B cell (primary cell): ENCODE data around the gene SLC2A13. TPM values are rescaled to one million over a fixed set of nuclear protein-coding genes. Genes with fewer than 3 reads are reported as not detected.
"Not testable (repeated sequence)": the region's sequence is repeated elsewhere in the genome, so short reads cannot be mapped to it uniquely, and the experiment has no call there.

Experiments
- ATAC-seq: fragments of 200-7000 bp; cut with Tn5 transposase; one replicate; pipeline ENCODE4 v1.10.0; 2021; ENCODE audit warnings: low read depth, mild to moderate bottlenecking, moderate number of reproducible peaks, moderate library complexity
- CTCF ChIA-PET: fragments of 350-600 bp; sonication (Branson Sonifier 250); formaldehyde crosslinking; loops from one replicate; lab custom pipeline; 2021; ENCODE audit warnings: antibody characterized with exemption, inconsistent platforms; lab: Charles Lee
- POLR2A ChIA-PET: fragments of 350-600 bp; sonication (Branson Sonifier 250); formaldehyde crosslinking; loops from one replicate; lab custom pipeline; 2021; ENCODE audit warnings: antibody characterized with exemption; lab: Charles Lee
- DNase-seq: peaks from one replicate; pipeline ENCODE4 v3.0.0; 2013
- H2AFZ ChIP-seq: 2 replicates; pipeline ENCODE4 v1.6.1; 2012; ENCODE audit warnings: mild to moderate bottlenecking, low read depth, low read length; ENCODE audit not compliant: insufficient read depth, poor library complexity, severe bottlenecking
- H3K27ac ChIP-seq, 2 donors: 1 replicate in 1 of 2; 2 replicates in 1 of 2; pipeline ENCODE4 v1.5.1; 2012 to 2013; ENCODE audit warnings: low read length in 2 of 2, mild to moderate bottlenecking in 2 of 2, moderate library complexity in 1 of 2
- H3K27me3 ChIP-seq, 4 experiments: fragments of 200-600 bp in 1 of 4; sonication (generic) in 1 of 4; replicated peaks in 1 of 4; 1 replicate in 2 of 4; 2 replicates in 2 of 4; pipeline versions ENCODE4 v1.6.1 to v1.7.0; 2013 to 2016; ENCODE audit warnings: low read length in 3 of 4, mild to moderate bottlenecking in 2 of 4, mixed read lengths in 1 of 4, moderate library complexity in 1 of 4; ENCODE audit not compliant: insufficient read depth in 4 of 4, control insufficient read depth in 3 of 4; ENCODE audit errors: control extremely low read depth in 1 of 4
- H3K36me3 ChIP-seq, 2 experiments: replicated peaks in 1 of 2; 1 replicate in 1 of 2; 2 replicates in 1 of 2; pipeline versions ENCODE4 v1.6.1 to v1.7.1; 2013; ENCODE audit warnings: low read length in 1 of 2; ENCODE audit not compliant: insufficient read depth in 2 of 2, control insufficient read depth in 1 of 2; ENCODE audit errors: control extremely low read depth in 1 of 2, extremely low read depth in 1 of 2
- H3K4me1 ChIP-seq, 2 donors: fragments of 200-600 bp in 1 of 2; sonication (generic) in 1 of 2; 1 replicate in 1 of 2; 2 replicates in 1 of 2; pipeline versions ENCODE4 v1.5.1 to v1.6.1; 2013 to 2017; ENCODE audit warnings: low read length in 2 of 2; ENCODE audit not compliant: control insufficient read depth in 2 of 2, insufficient read depth in 2 of 2
- H3K4me2 ChIP-seq: replicated peaks from 2 replicates; pipeline ENCODE3; 2012; ENCODE audit warnings: mild to moderate bottlenecking, low read depth, low read length; ENCODE audit not compliant: poor library complexity, severe bottlenecking
- H3K4me3 ChIP-seq, 5 experiments: fragments of 200-600 bp in 1 of 5; sonication (generic) in 1 of 5; 1 replicate in 3 of 5; 2 replicates in 2 of 5; pipeline versions ENCODE4 v1.5.1 to v1.7.0; 2011 to 2016; ENCODE audit warnings: low read length in 4 of 5, mild to moderate bottlenecking in 4 of 5, low read depth in 2 of 5, control low read depth in 1 of 5, moderate library complexity in 1 of 5; ENCODE audit not compliant: insufficient read depth in 1 of 5; ENCODE audit errors: control extremely low read depth in 1 of 5, extremely low read depth in 1 of 5
- H3K79me2 ChIP-seq: fragments of 200-600 bp; sonication (generic); one replicate; pipeline ENCODE4 v1.6.0; 2016; ENCODE audit warnings: low read length; ENCODE audit not compliant: control insufficient read depth, insufficient read depth
- H3K9ac ChIP-seq: fragments of 200-600 bp; sonication (generic); 2 replicates; pipeline ENCODE4 v1.6.1; 2017; ENCODE audit warnings: mild to moderate bottlenecking, low read length, moderate library complexity
- H3K9me3 ChIP-seq, 3 donors: one replicate each; pipeline versions ENCODE4 v1.6.1 to v1.7.1; 2013; ENCODE audit warnings: low read length in 2 of 3; ENCODE audit not compliant: control insufficient read depth in 2 of 3, insufficient read depth in 1 of 3; ENCODE audit errors: control extremely low read depth in 1 of 3
- H4K20me1 ChIP-seq: 2 replicates; pipeline ENCODE4 v1.6.0; 2012; ENCODE audit warnings: mild to moderate bottlenecking, low read length; ENCODE audit not compliant: insufficient read depth, control insufficient read depth, poor library complexity, severe bottlenecking
- H3K27ac Mint-ChIP-seq: one replicate; pipeline ENCODE4 v1.8.0; 2021; ENCODE audit warnings: mixed read lengths
- H3K27me3 Mint-ChIP-seq: one replicate; pipeline ENCODE4 v1.8.0; 2021; ENCODE audit warnings: mixed read lengths
- H3K4me1 Mint-ChIP-seq: one replicate; pipeline ENCODE4 v1.8.0; 2021; ENCODE audit warnings: mixed read lengths
- H3K4me3 Mint-ChIP-seq: one replicate; pipeline ENCODE4 v1.8.0; 2021; ENCODE audit warnings: mixed read lengths
- H3K9me3 Mint-ChIP-seq: one replicate; pipeline ENCODE4 v1.8.0; 2022; ENCODE audit warnings: mixed read lengths; ENCODE audit not compliant: insufficient read depth
- CTCF ChIP-seq: fragments of 200-600 bp; IDR thresholded peaks from one replicate; pipeline ENCODE4 v1.8.0; 2022; ENCODE audit warnings: antibody characterized with exemption, mild to moderate bottlenecking
- EZH2 ChIP-seq: IDR thresholded peaks from 2 replicates; pipeline ENCODE4 v1.6.1; 2012; ENCODE audit warnings: borderline replicate concordance, low read depth, mild to moderate bottlenecking, moderate library complexity, low read length; ENCODE audit not compliant: insufficient read depth, poor library complexity, severe bottlenecking
- WGBS: methylation state at CpG from one replicate; pipeline ENCODE4 v1.1.5; 2013; ENCODE audit warnings: missing lambda C conversion rate; ENCODE audit not compliant: insufficient coverage; 5-methylcytosine and 5-hydroxymethylcytosine counted together
- intact Hi-C: fragments of 100-400 bp; cut with micrococcal nuclease; formaldehyde crosslinking; loops from one replicate; pipeline ENCODE4 v1.10.0; 2022
- polyA plus RNA-seq: library from polyadenylated mRNA; depleted of rRNA; stranded (reverse); fragments of >200 nt; gene quantifications from 2 replicates; pipeline ENCODE4 v1.2.3, GENCODE V29; 2012
- total RNA-seq, 2 donors: library from RNA; stranded (reverse); fragments of 120-200 nt in 1 of 2; gene quantifications; 1 replicate in 1 of 2; 2 replicates in 1 of 2; pipeline versions ENCODE4 v1.2.3 to v1.2.4, GENCODE V29; 2013 to 2022

SLC2A13 gene
- total and polyA plus RNA-seq, 2 donors (not counting 1 experiment from before 2014, with no cell fraction given) = 2.1 to 8.6 TPM

GRCh38 chr12:40031965-40032364 is 73.9 kb downstream of the SLC2A13 start:
- intact Hi-C loops = no loop called here
- H3K4me1 Mint-ChIP-seq = no peaks in the 10 kb centered on the region

GRCh38 chr12:40030970-40031369 is 74.9 kb downstream of the SLC2A13 start:
- H3K4me3 ChIP-seq, H3K4me2 ChIP-seq, H4K20me1 ChIP-seq, H3K4me1 ChIP-seq, H3K9me3 Mint-ChIP-seq, POLR2A ChIA-PET, H3K27me3 ChIP-seq, H3K79me2 ChIP-seq, H3K9ac ChIP-seq, H2AFZ ChIP-seq, H3K9me3 ChIP-seq, intact Hi-C loops, H3K27ac ChIP-seq, H3K4me1 Mint-ChIP-seq, H3K4me3 Mint-ChIP-seq, H3K27me3 Mint-ChIP-seq, ATAC-seq, DNase-seq, H3K36me3 ChIP-seq, H3K27ac Mint-ChIP-seq: not testable (repeated sequence)
- WGBS = no CpG with 5 or more reads among the region's 9 CpGs
- CTCF ChIA-PET = interaction anchor here (2.7 kb wide), 1 partner anchor 20 kb away, joined by 14 read pairs; no protein-coding TSS in a partner anchor

More at GRCh38 chr12:40031965-40032364, 73.9 kb downstream of the SLC2A13 start:
- Histone ChIP-seq H3K27ac (no peak overlapping the region), H3K36me3 (no peaks in the 10 kb centered on the region), H3K4me2 (no peak overlapping the region), H3K4me1 (no peaks in the 10 kb centered on the region), H4K20me1 (no peaks in the 10 kb centered on the region), H3K79me2 (no peaks in the 10 kb centered on the region), H3K9ac (no peak overlapping the region), H3K9me3 (no peaks in the 10 kb centered on the region), H3K4me3 (no peak overlapping the region), H2AFZ (no peak overlapping the region), H3K27me3 (no peaks in the 10 kb centered on the region)
- Mint-ChIP-seq H3K27ac (no peak overlapping the region), H3K27me3 (no peaks in the 10 kb centered on the region), H3K9me3 (no peaks in the 10 kb centered on the region), H3K4me3 (no peak overlapping the region)
- ChIA-PET CTCF (interaction anchor here (2.8 kb wide), 1 partner anchor 74 kb away, joined by 8 read pairs; the partner anchor contains the start of gene SLC2A13), POLR2A (no interaction called here)
- WGBS = 100% methylated on average over 2 of the region's 3 CpGs
- no peak for TF ChIP-seq EZH2
- no peak for TF ChIP-seq CTCF
- ATAC-seq = no peak
- no peak for DNase-seq
